ENCODE data around the gene DLEC1. TPM values are rescaled to one million over a fixed set of nuclear protein-coding genes. Genes with fewer than 3 reads are reported as not detected.

Gene DLEC1
- total and polyA plus RNA-seq, 9 of the 15 experiments (the other 6 are each of a cell fraction or from before 2014, with no cell fraction given) = 0.07 to 0.08 TPM; not detected in 7

DNA sequence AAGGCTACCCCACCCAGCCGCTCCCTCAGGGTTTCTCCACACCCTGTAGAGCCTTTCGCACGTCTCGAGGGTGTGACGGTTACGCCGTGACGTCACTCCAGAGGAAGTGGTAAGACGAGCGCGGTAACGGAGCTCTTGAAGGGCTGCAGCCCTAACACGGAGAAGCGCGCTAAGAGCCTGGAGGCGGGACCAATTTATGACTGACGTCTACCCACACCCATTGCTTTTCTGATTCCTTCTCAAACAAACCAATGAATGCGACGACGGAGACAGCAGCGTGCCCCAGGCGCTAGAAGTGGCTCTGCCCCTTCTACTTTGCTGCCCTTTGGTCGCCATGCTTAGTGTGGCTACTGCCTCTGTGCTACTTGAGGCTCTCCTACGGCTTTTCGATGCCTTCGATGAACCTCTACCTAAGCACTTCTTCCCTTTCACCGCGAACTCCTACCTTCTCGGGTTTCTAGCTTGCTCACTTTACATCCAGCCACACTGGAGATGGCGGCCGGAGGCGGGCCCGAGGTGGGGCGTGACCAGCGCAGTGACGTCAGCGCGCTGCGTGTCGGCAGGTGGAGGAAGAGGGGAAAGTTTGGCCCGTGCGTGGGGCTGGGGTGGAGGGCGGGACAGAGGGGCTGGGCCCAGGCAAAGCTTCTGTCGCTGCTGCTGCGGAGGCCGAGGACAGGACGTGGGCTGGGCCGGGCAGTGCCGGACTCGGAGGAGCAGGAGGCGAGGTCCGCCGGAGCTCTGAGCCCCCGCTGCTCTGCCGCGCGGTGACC is 126.1 kb downstream of the DLEC1 start, which contains the start of gene OXSR1 (continued):
- TF ChIP-seq, protein P1, sequence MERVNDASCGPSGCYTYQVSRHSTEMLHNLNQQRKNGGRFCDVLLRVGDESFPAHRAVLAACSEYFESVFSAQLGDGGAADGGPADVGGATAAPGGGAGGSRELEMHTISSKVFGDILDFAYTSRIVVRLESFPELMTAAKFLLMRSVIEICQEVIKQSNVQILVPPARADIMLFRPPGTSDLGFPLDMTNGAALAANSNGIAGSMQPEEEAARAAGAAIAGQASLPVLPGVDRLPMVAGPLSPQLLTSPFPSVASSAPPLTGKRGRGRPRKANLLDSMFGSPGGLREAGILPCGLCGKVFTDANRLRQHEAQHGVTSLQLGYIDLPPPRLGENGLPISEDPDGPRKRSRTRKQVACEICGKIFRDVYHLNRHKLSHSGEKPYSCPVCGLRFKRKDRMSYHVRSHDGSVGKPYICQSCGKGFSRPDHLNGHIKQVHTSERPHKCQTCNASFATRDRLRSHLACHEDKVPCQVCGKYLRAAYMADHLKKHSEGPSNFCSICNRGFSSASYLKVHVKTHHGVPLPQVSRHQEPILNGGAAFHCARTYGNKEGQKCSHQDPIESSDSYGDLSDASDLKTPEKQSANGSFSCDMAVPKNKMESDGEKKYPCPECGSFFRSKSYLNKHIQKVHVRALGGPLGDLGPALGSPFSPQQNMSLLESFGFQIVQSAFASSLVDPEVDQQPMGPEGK (CRISPR knock-in tag; IDR thresholded peaks at IDR 0.05; ENCODE audit: borderline replicate concordance) = no peak
- TF ChIP-seq HDAC2 (IDR thresholded peaks at IDR 0.05) (no peak; the same call in 1 of the 2 replicates), ZNF133 (CRISPR knock-in tag; IDR thresholded peaks at IDR 0.05) (no peak), TFAM (CRISPR knock-in tag; conservative IDR thresholded peaks at IDR 0.05) (no peak), L3MBTL2 (IDR thresholded peaks at IDR 0.05) (peak; percentile 94), NFE2 (IDR thresholded peaks at IDR 0.05; ENCODE audit: low read depth) (no peak), SNIP1 (IDR thresholded peaks at IDR 0.05; ENCODE audit: low read depth) (no peak; the same call in 1 of the 2 replicates), ZNF507 (tag; conservative IDR thresholded peaks at IDR 0.05) (no peak), SLC30A9 (CRISPR knock-in tag; IDR thresholded peaks at IDR 0.05) (no peak), ZBTB17 (CRISPR knock-in tag; IDR thresholded peaks at IDR 0.05) (0 out of 2 replicates have a peak, but pooled peaks have one; percentile 21), TEAD2 (tag; IDR thresholded peaks at IDR 0.05) (no peak), HDAC3 (IDR thresholded peaks at IDR 0.05; ENCODE audit: borderline replicate concordance, partially characterized antibody) (no peak), BRD9 (IDR thresholded peaks at IDR 0.05; ENCODE audit: low read depth, partially characterized antibody) (peak; percentile 59), SPI1 (IDR thresholded peaks at IDR 0.05; ENCODE audit: borderline replicate concordance, low read depth, low read length) (peak; percentile 90), ZNF778 (CRISPR knock-in tag; IDR thresholded peaks at IDR 0.05) (no peak), ZNF324 (CRISPR knock-in tag; IDR thresholded peaks at IDR 0.05) (no peak), ETV5 (CRISPR knock-in tag; IDR thresholded peaks at IDR 0.05; ENCODE audit: low read depth) (peak; percentile 58)
- TF ChIP-seq, protein P2, sequence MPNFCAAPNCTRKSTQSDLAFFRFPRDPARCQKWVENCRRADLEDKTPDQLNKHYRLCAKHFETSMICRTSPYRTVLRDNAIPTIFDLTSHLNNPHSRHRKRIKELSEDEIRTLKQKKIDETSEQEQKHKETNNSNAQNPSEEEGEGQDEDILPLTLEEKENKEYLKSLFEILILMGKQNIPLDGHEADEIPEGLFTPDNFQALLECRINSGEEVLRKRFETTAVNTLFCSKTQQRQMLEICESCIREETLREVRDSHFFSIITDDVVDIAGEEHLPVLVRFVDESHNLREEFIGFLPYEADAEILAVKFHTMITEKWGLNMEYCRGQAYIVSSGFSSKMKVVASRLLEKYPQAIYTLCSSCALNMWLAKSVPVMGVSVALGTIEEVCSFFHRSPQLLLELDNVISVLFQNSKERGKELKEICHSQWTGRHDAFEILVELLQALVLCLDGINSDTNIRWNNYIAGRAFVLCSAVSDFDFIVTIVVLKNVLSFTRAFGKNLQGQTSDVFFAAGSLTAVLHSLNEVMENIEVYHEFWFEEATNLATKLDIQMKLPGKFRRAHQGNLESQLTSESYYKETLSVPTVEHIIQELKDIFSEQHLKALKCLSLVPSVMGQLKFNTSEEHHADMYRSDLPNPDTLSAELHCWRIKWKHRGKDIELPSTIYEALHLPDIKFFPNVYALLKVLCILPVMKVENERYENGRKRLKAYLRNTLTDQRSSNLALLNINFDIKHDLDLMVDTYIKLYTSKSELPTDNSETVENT (CRISPR knock-in tag; IDR thresholded peaks at IDR 0.05) = peak; percentile 52
- TF ChIP-seq, protein P3, sequence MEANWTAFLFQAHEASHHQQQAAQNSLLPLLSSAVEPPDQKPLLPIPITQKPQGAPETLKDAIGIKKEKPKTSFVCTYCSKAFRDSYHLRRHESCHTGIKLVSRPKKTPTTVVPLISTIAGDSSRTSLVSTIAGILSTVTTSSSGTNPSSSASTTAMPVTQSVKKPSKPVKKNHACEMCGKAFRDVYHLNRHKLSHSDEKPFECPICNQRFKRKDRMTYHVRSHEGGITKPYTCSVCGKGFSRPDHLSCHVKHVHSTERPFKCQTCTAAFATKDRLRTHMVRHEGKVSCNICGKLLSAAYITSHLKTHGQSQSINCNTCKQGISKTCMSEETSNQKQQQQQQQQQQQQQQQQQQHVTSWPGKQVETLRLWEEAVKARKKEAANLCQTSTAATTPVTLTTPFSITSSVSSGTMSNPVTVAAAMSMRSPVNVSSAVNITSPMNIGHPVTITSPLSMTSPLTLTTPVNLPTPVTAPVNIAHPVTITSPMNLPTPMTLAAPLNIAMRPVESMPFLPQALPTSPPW (CRISPR knock-in tag; IDR thresholded peaks at IDR 0.05) = peak; percentile 86
- TF ChIP-seq, protein P4, sequence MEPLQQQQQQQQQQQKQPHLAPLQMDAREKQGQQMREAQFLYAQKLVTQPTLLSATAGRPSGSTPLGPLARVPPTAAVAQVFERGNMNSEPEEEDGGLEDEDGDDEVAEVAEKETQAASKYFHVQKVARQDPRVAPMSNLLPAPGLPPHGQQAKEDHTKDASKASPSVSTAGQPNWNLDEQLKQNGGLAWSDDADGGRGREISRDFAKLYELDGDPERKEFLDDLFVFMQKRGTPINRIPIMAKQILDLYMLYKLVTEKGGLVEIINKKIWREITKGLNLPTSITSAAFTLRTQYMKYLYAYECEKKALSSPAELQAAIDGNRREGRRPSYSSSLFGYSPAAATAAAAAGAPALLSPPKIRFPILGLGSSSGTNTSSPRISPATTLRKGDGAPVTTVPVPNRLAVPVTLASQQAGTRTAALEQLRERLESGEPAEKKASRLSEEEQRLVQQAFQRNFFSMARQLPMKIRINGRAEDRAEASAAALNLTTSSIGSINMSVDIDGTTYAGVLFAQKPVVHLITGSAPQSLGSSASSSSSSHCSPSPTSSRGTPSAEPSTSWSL (CRISPR knock-in tag; IDR thresholded peaks at IDR 0.05; ENCODE audit: borderline replicate concordance) = no peak
- TF ChIP-seq, protein P5, sequence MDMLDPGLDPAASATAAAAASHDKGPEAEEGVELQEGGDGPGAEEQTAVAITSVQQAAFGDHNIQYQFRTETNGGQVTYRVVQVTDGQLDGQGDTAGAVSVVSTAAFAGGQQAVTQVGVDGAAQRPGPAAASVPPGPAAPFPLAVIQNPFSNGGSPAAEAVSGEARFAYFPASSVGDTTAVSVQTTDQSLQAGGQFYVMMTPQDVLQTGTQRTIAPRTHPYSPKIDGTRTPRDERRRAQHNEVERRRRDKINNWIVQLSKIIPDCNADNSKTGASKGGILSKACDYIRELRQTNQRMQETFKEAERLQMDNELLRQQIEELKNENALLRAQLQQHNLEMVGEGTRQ (CRISPR knock-in tag; IDR thresholded peaks at IDR 0.05) = no peak
